Measurements from ENCODE around the gene HNRNPF.

Gene HNRNPF

DNA sequence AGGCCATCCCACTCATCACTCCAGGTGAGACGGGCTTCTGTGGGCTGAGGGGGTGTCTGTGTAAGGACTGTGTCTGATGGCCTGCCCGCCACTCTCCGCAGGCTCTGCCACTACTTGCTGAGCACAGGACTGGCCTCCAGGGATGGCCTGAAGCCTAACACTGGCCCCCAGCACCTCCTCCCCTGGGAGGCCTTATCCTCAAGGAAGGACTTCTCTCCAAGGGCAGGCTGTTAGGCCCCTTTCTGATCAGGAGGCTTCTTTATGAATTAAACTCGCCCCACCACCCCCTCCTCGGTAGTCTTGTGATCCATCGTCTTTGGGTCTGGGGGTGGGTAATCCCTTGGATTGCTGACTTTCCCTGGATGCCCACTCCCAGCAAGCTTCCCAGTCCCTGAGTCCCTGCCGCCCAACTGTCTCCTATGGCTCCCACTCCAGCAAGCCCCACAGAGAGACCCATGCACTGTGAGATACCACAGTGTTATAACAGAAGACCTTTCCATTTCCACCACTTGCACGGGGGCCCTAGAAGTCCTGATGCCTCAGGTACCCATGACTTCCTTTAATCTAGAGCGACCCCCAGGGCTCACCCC is 32.8 kb downstream of the HNRNPF start:
- no peak for DNase-seq

DNA sequence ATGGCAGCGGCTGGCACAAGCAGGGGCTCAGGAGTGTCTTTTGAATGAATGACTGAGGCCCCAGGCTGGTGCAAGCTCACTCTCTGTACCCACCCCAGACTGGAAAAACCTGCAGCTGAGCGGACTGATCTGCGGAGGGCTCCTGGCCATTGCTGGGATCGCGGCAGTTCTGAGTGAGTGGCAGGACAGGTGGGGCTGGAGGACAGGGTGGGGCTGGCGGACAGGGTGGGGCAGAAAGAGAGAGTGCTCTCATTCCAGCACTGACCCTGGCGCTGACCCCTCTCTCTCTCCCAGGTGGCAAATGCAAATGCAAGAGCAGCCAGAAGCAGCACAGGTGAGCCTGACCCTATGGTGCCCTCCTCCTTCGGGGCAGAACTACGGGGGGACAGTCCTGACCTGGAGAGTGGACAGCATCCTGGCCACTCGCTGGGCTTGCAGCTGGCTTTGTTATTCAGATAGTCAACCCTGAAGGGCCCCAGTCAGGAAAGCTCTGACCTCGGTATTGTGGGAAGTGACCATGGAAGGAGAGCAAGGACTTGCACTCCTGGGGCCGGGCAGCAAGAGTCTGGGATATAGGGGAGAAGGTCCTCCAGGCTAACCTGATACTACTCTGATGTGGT is 33.5 kb downstream of the HNRNPF start:
- no peak for DNase-seq

DNA sequence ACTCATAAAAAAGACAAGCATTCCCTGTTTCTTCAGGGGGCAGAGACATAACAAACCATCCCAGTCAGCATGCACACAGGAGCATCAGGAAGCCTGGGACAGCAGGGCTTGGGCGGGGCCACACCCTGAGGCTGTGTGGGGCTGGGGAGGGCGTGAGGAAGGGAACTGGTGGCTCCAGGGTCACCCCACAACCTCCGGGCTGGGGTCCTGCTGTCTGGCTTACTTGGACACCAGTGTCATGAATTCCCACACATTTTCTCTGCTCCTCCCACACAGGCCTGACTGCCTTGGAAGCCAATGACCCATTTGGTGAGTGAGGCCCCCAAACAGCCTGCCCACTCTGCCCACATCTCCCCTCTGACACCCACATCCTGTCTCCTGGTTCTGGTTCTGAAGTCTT is 34.8 kb downstream of the HNRNPF start:
- DNase-seq: no peak

DNA sequence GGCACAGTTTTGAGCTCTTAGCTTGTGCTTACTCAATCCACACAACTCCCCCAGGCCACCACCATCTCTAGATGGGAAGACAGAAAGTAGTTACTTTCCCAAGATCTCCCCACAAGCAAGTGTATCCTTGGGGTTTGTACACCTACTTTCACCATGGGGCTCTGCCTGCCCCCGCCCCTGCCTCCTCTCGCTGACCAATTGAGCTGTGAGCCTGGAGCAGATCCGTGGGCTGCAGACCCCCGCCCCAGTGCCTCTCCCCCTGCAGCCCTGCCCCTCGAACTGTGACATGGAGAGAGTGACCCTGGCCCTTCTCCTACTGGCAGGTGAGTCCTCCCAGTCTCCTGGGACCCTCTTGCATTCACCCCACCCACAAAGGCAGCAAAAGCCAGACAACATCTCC is 35.5 kb downstream of the HNRNPF start:
- no peak for DNase-seq

DNA sequence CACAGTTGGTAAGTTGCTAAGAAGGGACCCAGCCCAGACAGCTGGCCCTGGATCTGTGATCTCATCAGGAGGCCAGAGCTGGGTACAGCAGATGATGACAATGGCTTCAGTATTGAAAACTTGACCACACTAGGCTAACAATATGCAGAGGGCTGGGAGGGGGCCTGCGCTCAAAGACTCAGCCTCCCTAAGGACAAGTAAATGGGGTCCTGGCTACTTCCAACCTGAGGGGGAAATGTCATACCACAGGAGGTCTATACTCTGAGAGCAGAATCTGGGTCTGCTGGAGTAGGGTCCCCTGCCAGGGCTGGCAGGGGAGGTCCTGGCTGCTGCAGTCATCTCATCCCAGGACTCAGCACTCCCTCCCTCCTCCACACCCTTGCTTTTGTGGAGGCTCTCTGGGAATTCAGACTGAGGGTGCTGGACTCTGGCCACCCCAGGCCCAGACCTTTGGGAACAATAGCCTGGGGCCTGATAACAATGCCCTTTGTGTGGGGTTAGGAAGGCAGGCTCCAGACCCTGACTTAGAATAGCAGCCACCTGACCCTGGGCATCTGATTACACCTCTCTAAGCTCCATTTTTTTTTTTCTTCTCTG is 36.1 kb downstream of the HNRNPF start:
- no peak for DNase-seq

DNA sequence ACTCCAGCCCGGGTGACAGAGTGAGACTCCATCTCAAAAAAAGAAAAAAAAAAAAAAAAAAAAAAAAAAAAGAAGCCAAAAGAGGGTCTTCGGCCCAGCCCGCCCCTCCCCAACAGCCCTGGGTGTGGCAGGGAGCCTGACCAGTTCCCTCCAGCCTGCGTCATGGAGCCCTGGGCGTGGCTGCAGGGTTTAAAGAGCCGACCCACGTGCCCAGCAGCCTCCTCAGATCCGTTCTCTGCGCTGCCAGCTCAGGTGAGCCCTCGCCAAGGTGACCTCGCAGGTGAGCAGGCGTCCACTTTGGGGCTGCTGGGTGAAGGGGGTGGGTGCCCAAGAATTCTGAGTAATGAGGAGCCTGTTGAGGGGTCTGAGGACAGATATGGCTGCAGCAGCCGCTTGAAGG is 37.6 kb downstream of the HNRNPF start, which contains the start of gene FXYD4:
TSS of gene FXYD4 (plus strand) at position 219 of the 400 bp plus-strand sequence. CDS start 2,111 bp downstream, outside the sequence.
- no peak for DNase-seq

DNA sequence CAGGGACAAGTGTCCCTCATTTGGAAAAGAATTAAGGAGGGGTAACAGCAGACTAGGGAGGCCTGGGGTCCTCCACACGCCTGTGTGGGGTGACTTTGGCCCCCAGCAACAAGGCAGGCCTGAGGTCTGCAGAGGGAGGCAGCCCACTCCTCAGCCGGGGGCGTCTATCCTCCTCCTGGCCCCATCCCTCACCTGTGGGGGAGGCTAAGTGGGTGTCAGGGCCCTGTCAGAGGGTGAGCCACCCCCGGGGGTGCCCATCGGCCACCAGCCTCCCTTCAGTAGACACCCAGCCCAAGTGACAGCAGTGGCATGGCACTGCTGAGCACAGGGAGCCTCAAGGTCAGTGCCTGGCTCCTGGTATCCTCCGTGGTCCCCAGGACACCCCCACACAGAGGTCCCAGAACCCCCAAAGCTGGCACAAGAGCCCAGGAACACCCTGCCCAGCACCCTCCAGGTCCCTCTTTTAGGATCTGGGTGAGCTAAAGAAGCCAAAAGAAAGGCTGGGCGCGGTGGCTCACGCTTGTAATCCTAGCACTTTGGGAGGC is 38.2 kb downstream of the HNRNPF start:
- DNase-seq: no peak

DNA sequence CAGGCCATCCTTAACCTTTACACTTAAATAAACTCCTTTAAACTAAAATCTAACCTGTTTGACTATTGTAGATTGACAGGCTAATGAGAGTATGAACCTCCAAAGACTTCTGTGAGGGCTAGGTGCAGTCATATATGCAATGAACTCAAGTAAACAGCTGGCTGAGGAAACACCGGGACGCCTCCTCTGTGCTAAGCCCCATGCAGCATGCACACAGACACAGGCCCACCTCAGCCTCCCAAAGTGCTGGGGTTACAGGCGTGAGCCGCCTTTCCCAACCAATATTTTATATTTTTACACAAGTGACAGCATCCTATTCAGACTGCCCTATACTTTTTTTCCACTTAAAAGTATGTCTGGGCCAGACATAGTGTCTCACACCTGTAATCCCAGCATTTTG is 39.1 kb downstream of the HNRNPF start:
- DNase-seq: no peak

DNA sequence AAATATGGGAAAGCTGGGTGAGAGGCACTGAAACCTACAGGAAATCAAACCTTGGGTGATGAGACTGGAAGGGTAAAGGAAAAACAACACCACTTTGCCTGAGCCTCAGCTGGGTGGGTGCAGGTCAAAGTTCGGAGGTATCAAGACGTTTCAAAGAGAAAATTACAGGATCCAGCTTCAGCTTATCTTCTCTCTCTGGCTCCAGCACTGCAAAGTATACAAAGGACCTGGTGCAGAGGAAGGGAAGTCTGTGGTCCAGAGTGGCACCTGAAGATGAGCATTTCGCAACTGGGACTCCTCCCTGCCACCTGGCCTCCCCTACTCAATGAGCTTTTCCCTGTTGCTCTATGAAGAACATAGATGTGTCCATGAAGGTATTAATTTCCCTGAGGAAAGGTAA is 44.0 kb downstream of the HNRNPF start:
- no peak for DNase-seq

DNA sequence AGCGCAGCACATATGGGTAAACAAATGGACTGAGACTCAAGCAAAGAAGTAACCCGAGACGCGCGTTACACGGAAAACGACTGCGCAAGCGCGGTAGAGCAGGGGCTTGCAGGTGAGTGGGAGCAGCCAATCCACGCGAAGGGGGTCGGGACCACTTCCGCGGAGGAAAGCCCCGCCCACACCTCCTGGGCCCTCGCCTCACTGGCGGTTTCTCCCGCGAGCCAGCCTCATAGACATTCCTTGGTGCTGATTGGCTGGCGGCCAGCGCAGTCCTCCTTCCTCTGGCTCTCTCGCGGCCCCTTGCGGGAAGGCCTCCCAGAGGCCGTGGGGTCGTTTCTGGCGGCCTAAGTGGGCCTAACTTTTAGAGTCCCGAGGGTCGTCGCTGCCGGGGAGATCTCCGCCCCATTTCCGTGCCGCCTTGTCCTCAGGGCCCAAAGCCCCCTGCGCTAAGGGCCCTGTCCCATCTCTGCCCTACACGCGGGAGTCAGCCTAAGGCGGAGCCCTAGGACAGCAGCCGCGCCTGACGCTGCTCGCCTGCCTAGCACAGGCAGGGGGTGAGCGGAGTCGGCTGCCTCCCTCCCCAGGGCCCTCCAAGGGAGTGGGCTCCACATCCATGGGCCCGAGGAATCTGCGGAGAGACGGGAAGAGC is 46.7 kb downstream of the HNRNPF start:
- peak; percentile 69 to 81 for DNase-seq

DNA sequence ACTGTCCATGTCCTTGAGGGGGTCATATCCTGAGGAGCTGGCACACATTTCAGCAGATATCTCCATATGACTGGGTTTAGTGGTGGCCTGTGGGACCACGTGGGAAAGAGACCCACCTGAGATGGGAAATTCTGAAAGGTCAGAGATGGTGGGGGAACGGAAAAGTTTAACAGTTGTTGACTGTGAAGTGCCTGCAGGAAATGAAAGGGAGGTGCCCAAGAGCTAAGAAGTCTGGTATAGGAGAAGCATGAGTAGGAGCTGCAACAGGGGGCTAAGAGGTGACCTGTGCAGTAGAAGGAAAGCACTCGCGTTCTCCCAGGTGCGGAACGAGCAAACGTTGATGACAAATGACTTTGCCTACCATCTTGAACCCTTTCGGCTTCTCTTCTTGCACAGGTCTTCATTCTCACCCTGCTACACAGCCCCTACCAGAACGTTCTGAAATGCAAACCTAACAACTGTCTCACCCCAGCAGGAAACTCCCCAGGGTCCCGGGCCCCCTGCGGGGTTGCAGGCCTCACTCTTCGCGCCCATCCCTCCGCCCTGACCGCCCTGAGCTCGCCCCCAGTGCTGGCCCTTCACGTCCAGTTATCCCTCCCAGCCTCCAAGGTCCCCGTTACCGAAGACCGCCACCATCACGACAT is 47.3 kb downstream of the HNRNPF start:
- no peak for DNase-seq

DNA sequence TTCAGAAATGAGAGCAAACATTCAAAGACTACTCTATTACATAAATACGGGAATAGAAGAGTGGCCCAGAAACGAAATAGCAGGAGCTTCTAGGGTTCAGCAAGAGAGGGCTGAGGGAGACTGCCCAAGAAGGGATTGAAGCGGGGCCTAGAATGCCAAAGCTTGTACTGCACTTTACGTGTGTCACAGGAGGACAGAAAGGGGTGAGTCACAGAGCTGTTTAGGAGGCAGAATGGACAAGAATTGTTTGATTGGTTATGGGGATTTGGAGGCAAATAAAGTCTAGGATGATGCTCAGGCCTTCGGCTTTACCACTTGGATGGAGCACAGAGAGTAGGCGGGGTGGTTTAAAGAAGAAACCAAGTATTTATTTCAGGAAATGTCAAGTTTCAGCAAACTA is 48.9 kb downstream of the HNRNPF start:
- DNase-seq: no peak

DNA sequence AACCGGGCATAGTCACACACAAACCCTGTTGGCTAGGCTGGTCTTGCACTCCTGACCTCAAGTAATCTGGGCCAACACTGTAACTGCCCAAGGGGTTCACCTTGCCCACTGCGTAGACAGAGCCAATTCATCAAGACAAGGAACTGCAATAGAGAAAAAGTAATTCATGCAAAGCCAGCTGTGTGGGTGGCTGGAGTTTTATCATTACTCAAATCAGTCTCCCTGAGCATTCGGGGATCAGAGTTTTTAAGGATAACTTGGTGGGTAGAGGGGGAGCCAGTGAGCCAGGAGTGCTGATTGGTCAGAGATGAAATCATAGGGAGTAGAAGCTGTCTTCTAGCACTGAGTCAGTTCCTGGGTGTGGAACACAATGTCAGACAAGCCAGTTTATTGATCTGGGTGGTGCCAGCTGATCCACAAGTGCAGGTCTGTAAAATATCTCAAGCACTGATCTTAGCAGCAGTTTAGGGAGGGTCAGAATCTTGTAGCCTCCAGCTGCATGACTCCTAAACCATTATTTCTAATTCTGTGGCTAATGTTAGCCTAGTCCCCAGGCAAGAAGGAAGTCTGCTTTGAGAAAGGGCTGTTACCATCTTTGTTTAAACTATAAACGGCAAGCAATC is 53.1 kb downstream of the HNRNPF start:
- no peak for DNase-seq

DNA sequence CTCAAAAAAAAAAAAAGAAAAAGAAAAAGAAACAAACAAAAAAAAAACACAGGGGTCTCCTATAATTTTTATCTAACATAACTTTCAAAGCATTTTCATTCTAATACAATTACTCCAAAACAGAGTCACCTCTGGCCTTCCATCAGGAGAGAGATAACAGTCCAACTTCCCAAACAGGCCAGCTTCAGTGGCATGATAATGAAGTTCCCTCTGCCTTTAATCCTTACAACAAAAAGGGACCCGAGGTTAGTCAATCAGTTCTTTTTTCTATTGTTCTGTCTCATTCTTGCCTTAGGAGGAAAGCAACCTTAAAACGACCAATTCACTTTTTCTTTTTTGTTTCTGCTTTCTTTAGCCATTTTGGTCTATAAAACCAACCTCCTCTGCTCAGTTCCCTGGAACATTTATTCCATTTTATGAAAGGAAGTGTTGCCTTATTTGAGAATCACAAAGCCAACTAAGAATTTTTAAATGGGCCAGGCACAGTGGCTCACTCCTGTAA is 54.1 kb downstream of the HNRNPF start:
- no peak for DNase-seq

DNA sequence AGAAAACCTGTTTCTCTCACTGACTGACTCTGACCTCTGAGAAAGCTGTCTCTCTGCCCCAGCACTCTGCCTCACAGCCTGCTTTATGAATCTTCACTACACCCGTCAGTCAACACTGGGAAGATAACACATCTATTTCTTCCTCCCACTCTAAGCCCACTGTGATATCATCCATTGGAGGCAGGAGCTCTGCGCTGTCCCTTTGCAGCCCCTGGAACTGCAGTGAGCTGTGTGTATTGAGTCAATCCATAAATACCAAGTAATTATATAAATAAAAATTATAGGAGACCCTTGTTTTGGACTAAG is 54.7 kb downstream of the HNRNPF start:
- DNase-seq: no peak

DNA sequence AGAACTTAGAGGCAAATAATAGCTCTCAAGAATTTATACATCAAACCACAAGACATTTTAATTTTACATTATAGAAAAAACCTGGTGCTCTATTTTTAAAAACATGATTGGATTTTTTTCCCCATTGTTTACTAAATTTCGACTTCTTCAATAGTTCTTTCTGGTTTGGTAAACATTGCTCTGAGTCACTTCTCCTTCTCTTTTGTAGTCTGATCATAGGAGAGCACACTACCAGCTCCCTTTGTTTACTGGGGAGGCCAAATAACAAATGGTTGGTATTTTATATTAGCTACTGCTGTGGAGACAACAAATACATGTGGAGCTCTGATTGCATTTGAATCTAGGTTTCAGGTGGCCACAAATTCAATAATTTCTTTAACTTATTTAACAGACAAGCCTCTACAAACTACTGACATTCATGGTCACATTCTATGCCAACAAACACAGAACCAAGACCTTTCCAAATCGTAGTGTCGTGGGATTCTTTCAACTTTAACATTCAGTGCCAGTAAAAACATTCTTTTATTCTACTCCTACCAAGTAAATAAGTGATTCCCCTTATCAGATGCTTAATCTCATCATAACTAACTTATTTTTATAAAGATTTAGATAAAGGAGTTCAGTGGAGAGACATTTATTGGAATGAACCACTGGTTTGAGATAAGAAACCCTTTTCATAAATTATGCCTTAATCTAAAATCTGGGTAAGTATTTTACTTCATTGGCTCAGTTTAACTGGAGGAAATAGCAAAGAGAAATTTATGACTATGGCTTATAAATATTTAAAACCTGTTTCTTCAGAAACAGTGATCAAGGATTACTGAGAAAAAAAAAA is 55.3 kb downstream of the HNRNPF start:
- DNase-seq: no peak

DNA sequence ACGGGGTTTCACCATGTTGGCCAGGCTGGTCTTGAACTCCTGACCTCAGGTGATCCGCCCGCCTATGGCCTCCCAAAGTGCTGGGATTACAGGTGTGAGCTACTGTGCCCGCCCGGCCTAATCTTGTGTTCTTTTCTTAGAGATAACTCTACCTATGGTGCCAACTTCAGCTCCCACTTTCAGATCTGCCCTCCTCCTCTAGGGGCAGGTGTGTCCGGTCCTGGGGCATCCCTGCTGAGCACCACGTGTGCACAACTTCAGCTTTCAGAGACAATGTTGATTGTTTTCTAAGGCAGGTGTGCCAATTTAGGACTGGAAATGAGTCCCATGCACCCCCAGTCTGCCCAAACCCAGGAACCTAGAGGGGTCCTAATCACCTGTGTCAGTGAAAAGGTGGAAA is 56.0 kb downstream of the HNRNPF start:
- no peak for DNase-seq

DNA sequence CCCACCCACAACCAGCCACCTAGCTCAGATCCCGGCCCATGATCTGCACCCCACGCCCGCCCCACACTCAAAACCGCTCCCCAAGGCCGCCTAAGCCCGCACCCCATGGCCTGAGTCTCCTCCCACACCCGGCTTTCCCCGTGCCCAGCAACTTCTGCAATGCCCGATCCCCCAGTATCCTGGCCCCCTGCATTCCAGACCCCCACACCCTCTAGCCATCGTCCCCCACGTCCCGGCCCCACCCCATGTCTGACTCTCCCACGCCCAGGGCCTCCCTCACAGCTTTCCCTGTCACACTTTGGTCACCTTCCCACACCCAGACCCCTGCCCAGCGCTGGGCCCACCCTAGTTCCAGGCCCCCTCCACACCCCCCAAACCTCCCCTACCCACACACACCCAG is 57.7 kb downstream of the HNRNPF start:
- DNase-seq: no peak

DNA sequence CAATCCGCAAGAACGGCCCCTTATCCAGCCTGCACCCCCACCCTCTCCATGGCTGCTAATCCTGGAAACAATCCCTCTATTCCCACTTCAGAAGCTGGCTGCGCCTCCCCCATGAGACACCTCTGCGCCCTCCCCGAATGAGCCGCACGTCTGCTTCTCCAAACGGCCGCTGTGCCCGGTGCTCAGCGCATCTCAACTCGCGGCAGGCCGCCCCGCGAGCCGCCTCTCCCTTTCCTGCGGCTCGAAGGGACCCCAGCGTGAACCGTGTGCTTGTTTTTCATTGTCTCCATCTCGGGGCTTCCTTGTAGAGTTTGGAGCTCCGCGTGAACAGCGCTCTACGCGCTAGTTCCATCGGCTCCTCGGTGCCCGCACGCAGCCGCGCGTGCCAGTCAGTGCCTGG is 58.3 kb downstream of the HNRNPF start:
- DNase-seq: no peak

DNA sequence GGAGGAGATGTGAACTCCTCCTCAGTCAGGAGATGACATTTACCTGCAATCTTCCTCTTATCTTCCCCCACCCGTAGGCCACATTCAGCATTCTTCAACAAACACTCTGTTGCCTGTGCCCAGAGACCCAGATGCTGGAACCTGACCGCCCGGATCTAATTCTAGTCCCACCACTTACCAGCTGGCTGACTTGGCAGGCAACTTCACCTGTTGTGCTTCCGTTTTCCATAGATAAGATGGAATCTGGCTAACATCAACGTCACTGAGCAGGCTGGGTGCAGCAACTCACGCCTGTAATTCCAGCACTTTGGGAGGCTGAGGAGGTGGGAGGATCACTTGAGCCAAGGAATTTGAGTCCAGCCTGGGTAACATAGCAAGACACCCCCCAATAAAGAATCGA is 58.8 kb downstream of the HNRNPF start:
- DNase-seq: no peak

DNA sequence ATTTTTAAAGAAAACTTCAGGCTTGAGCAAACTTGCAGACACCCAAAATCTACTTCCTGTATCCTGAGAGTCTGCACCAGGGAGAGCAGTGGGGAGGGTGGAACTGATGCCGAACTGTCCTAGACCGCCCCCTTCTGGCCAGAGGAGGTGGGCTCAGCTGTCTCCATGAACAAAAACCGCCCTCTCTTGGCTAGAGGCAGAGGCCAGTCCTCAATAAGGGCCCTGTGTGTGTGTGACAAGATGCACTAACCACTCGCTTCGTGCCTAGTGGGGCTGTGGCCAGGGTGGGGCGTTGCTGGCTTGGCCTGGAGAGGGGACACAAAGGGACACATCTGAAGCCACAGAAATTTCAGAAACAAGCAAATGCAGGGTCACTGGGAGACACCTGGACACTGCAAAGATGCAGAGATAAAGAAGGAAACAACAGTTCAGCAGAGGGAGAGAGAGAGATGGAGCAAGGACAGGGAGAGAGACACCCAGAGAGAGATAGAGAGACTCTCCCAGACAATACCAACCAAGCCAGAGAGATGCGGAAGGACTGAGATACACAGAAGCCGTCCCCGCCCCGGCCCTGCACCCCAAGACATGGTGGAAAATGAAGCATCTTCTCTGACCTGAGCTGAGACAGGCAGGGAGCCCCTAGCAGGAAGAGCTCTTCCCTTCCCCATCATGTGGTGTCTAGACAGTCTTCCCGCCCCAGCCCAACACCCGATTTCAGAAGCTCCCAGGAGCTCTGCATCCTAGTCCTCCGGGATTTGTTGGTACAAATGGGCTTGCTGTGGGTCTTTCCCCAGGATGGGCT is 60.3 kb downstream of the HNRNPF start:
- peak; percentile 18 to 54 for DNase-seq
